ENCODE measurements around the gene INAVA.
"Not testable (repeated sequence)": the region's sequence is repeated elsewhere in the genome, so short reads cannot be mapped to it uniquely, and the experiment has no call there.

Gene INAVA

DNA sequence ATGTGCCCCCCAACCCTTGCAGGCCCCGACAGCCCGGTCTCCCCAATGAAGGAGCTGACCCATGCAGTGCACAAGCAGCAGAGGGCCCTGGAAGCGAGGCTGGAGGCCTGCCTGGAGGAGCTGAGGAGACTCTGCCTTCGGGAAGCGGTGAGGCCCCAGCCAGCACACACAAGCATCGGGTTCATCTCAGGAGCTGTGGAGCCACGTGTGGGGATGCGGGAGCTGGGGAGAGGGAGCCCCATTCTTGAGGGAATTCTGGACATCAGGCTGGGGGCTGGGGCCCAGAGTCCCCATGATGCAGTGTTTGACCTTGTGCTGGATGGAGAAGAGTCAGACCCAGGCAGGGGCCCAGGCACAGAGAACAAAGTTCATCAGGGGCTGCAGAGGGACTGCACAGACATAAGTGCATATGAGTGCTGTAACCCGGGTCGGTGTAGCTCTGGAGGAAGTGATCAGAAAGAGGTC, 4.8 kb downstream of the INAVA start:
- DNase-seq (ENCODE audit: low spot score), result no peak

- no peak for DNase-seq (ENCODE audit: low spot score)
These were observed 5.5 kb downstream of the INAVA start for GRCh38 chr1:200899954-200900867.

- DNase-seq (ENCODE audit: low spot score), result no peak
These were observed 6.2 kb downstream of the INAVA start for GRCh38 chr1:200900877-200901276.

GRCh38 chr1:200901350-200901749, 6.7 kb downstream of the INAVA start:
- no peak for DNase-seq (ENCODE audit: low spot score)

- DNase-seq (ENCODE audit: low spot score), result no peak
These were observed 7.2 kb downstream of the INAVA start for GRCh38 chr1:200901796-200902444.

DNA sequence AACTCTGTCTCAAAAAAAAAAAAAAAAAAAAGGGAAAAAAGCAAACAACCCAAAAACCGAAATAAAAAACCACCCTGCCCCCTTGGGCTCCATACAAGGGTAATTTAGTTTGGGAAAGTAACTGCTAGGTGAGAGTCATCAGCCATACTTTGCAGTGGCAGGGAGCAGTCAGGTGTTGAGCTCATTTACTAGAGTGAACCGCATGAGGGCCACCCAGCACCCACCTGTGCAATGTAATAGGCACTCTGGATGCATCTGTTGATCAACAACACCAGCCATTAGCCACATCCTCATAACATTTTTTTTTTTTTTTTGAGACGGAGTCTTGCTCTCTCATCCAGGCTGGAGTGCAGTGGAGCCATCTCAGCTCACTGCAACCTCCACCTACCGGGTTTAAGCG, 9.1 kb downstream of the INAVA start:
- DNase-seq (ENCODE audit: low spot score), result no peak

GRCh38 chr1:200904772-200905171, 10.1 kb downstream of the INAVA start:
- DNase-seq (ENCODE audit: low spot score), result no peak

GRCh38 chr1:200905411-200906052, 10.8 kb downstream of the INAVA start:
- DNase-seq (ENCODE audit: low spot score), result no peak

- no peak for DNase-seq (ENCODE audit: low spot score)
These were observed 11.8 kb downstream of the INAVA start for GRCh38 chr1:200906491-200906890.

DNA sequence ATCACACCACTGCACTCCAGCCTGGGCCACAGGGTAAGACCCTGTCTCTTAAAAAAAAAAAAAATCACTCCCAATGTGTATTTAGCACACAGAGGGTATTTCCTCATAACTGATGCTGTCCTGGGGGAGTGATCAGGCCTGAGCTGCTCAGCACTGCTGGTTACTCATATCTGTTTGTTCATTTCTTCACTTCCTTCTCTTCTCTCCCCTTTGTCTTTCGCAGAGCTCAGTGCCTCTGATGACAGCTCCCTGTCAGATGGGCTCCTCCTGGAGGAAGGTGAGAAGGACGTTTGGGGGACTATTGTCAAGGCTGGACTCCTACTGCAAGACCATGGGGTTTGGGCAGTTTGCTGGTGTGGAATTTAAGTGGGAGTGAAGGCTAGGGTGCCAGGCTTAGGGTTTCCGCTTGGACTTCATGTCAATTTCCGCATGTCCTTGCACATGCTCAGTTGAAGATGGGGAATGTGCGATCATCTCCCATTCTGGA, 13.0 kb downstream of the INAVA start:
- no peak for DNase-seq (ENCODE audit: low spot score)

- no peak for DNase-seq (ENCODE audit: low spot score)
These were observed 13.6 kb downstream of the INAVA start for GRCh38 chr1:200908191-200908868.

- DNase-seq (ENCODE audit: low spot score), result no peak
These were observed 14.4 kb downstream of the INAVA start for GRCh38 chr1:200909071-200909470.

- DNase-seq (ENCODE audit: low spot score), result no peak
These were observed 15.1 kb downstream of the INAVA start for GRCh38 chr1:200909757-200910239.

DNA sequence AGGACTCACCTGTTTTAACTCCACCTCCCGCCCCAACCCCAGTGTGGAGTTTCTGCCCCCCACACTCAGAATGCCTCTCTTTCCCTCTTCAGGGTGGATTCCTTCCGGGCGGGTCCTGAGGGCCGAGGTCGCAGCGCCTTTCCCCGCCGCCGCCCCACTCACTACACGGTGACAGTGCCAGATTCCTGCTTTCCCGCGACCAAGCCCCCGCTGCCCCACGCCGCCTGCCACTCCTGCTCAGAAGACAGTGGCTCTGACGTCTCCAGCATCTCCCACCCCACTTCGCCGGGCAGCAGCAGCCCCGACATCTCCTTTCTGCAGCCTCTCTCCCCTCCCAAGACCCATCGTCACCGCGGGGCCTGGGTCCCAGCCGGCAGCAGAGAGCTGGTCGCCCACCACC, 16.7 kb downstream of the INAVA start:
- no peak for DNase-seq (ENCODE audit: low spot score)

DNA sequence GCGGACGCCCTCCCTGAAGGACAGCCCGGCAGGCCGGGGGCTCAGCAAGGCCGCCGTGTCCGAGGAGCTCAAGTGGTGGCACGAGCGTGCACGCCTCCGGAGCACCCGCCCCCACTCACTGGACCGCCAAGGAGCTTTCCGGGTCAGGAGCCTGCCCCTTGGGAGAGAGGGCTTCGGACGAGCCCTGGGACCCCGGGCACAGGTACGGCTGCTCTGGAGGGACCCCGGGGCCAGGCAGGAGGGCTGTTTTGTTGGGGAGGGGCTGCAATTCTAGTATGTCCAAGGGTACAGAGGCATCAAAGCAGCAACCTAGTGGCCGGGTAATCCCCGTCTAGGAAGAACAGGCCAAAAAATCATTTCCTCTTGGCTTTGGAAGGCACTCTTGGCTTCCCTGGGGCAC, 17.2 kb downstream of the INAVA start:
- not testable (repeated sequence) for DNase-seq (ENCODE audit: low spot score)

DNA sequence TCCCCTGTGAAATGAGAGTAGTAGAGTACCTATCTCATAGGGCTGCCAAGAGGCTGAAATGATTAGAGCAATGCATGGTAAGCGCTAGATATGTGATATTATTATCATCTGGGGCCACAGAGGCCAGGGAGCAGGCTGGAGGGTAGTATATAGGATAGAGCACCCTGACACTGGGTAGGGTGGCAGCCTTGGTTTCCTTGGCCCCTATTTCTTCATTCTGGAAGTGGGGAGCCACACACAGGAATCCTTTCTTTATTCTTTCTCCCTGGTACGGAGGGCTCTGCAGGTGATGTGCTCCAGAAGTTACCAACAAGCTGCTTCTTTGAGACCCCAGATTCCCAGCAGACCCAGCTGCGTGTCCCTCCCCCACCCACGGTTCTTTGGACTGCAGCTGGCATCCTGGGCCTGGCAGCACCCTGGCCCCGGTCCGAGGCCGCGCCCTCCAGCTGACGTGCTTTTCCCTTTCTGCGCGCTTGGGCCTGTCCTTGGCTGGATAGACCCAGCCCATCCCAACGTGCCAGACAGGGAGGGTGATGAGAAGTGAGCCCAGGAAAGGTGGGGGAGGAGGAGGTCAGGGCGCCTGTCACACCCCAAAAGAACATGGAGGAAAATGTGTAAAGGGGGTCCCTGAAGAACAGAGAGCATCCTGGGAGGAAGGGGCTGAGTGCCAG, 18.2 kb downstream of the INAVA start:
- DNase-seq (ENCODE audit: low spot score), result peak; percentile 35

DNA sequence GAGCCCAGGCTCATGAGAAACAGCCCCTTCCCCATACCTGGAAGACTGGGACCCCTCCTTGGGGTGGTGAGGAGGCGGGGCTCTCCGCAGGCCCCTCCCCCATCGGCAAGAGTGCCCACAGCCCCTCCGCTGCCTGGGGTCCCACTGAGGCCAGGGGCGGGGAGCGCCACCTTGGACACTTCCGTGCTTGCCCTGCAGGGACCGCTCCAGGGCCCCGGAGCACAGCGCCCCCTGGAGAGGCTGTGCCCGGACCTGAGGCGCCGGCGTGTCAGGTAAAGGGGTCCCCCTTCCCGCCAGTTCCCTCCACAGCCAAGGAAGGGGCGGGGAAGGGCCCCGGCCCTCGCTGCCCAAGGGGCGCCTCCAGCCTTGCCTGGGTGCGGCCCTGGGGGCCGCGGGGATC, 21.5 kb downstream of the INAVA start:
- DNase-seq (ENCODE audit: low spot score), result no peak

- DNase-seq (ENCODE audit: low spot score), result no peak
These were observed 22.0 kb downstream of the INAVA start for GRCh38 chr1:200916681-200917080.

DNA sequence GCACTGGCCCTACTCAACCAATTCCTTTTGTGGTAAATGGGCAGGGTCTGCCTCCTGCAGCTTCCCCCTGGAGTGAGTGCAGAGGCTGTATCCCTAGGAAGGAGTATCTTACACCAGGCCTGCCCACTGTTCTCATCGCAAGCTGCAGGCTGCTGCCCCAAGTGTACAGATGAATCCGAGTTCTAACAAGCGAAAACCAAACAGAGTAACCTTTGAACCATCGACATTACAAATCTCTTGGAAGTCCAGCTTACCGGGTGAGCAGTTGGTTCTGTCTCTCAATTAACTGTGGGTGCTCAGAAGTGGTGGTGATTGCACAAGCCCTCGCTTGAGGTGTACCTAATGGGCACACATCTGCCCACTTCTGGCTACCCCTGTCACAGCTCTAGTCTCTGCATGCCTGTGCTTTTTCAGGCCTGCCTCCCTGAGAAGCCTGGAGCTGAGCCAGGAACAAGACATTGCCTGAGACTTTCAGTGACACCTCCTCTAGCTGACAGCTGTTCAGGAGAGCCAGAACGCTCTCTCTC, 22.7 kb downstream of the INAVA start:
- DNase-seq (ENCODE audit: low spot score), result no peak

- no peak for DNase-seq (ENCODE audit: low spot score)
These were observed 23.3 kb downstream of the INAVA start for GRCh38 chr1:200918006-200918405.

DNA sequence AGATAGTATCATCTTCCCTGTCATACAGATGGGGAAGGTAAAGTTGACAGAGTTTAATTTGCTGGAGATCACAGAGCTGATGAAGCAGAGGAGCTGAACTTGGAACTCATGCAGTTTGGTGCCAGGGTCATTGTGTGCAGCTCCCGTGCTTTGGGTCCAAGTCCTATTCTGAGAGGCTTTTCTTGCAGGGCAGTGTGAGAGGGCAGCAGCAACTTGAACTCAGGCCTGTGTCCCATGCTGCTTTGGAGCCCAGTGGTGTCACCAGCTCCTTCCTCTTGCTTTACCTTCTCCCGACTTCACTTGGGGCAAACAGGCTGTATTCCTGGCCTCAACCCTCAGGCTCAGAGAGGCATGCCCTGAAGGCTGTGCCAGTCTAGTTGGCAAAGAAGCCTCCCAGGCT, 24.7 kb downstream of the INAVA start:
- no peak for DNase-seq (ENCODE audit: low spot score)
